Hepatic stellate cell (primary cell): ENCODE data around the gene TBXAS1.
A peak's percentile ranks its signal among the peaks of the same experiment; 100 is the strongest.

Source experiments
- DNase-seq: peaks from one replicate; pipeline ENCODE4 v3.0.0; 2011; ENCODE audit warnings: low spot score

Gene TBXAS1

DNA sequence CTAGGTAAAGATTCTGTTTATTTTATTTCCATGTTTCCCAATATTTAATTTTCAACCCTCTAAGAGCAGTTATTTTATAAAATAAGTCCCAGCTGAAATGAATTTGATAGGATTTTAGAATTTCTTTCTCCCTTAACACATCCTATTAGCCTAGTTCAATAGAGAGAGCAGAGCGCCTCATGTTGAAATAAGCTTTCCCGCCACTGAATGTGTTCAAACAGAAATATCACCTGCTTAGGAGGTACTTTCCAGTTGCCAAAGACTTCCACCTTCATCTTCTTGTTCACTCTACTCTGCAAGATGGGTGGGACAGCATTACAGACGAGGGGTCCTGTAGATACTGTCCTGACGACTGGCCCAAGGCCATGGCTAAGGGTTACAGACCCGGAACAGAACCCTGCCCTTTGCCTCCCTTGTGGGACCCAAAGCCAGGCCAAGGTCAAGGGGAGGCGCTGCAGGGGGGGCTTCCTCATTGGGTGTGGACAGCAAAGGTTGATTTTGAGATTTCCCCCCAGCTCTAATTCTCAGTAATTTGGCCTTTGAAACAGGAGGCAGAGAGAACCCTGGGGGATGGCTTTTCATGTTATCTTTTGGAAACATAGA is 171.7 kb downstream of the TBXAS1 start:
- DNase-seq, result no peak

- peak; percentile 81 for DNase-seq
These were observed 174.9 kb downstream of the TBXAS1 start for GRCh38 chr7:140003913-140004382.

DNA sequence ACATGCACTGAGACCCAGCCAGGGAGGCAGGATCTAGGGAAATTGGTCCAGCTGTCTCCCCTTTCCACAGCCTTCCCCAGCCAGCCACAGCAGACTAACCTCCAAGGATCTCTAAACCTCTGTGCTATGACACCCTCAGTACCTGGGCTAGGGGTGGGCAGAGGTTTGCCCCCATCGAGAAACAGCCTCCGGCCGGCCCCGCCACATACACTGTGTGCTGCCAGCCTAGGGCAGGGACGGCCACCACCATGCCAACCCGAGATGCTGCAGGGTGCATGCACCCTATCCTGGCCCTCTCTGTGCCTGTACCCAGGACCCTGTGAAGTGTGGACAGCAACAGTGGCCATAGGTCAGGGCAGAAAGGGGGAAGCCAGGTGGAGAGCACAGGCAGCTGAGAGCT is 175.6 kb downstream of the TBXAS1 start:
- DNase-seq, result no peak

DNA sequence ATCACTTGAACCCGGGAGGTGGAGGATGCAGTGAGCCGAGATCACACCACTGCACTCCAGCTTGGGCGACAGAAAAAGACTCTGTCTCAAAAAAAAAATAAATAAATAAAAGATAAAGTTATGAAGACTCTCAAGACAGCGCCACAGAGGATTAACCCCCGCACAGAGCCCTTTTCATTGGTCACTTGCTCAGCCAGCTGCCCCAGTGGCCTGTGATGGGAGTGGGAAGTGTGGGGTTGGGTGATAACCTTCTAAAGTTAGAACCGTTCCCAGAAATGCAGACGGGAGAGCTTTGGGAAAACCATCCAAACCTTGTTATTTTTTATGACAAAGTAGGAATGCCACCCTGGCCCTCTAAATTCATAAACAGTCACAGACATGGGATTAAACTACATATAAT is 176.3 kb downstream of the TBXAS1 start:
- no peak for DNase-seq

- DNase-seq, result peak; percentile 65
These were observed 176.9 kb downstream of the TBXAS1 start for GRCh38 chr7:140005754-140006503.

GRCh38 chr7:140006600-140006999 is 177.5 kb downstream of the TBXAS1 start:
- no peak for DNase-seq

GRCh38 chr7:140007051-140007690 is 178.1 kb downstream of the TBXAS1 start:
- no peak for DNase-seq

DNA sequence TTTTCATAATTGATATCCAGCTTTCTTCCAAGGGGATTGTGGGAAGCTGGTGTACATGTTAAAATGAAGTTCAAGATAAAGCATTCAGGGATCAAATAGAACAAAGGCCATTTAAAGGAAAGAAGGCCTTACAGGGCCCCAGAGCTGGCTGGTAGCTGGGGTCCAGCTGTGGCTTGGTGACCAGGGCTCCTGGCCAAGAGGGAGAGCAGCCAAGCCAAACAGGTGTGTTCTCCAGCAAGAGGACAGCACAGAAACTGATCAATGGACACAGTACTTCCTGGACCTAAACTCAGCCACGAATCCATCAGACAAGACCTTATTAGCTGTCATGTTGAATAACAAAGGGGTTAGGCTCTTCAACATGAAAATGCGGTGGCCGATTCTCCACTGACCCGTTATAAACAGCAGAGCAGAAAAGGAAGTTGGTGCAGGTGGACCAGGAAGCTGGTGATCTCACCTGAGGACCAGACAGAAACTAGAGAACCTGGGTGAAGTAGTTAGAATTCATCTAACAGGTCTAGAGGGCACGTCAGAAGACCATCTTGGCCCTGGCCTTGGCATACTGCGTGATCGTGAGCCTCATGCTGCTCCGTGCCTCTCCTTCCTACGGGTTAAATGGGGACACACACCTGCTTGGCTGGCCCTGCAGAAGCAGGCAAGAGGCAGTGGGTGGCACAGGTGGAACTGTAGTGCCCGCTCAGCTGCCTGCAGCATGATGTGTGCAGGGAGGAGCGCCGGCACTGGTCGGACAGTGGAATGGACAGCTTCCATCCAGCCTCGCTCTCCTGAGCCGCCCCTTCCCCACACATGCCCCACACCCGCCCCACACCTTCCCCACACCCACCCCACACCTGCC is 179.9 kb downstream of the TBXAS1 start:
- no peak for DNase-seq

DNA sequence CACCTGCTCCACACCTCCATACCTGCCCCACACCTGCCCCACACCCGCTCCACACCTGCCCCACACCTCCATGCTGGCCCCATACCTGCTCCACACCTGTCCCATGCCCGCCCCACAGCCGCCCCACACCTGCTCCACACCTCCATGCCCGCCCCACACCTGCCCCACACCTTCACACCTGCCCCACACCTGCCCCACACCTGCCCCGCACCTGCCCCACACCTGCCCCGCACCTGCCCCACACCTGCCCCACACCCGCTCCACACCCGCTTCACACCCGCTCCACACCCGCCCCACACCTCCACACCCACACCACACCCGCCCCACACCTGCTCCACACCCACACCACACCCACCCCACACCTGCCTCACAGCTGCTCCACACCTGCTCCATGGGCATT is 180.7 kb downstream of the TBXAS1 start:
- no peak for DNase-seq

DNA sequence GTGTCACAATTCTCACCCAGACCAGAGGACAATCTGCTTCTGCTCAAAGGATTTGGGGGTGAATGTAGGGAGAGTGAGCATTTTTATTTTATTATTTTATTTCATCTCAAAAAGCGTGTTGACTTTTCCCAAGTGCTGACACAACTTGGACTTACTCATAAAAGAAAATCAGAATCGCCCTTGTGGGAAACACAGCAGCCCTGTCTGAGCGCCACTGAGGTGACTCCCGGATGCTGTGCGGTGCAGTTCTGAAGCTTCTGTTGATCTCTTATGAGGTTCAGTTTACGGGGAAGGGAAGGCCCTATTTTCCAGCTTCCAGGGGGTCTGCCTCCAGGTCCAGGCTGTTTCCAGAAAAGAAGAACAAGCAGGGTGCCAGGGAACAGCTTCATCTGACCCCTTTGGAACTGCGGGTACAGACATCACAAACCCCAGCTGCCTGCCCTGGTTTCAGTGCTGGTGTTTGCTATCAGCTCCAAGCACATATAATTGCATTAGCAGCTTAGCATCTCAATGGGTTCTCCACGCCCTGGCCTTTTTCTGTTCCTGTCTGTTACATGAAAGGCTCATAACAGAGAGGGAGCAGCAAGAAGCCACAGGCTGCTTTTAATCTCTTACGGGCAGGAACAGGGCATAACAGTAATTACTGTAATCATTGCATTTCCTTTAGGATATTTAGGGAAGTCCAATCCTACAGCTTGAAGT is 181.3 kb downstream of the TBXAS1 start:
- DNase-seq, result no peak

GRCh38 chr7:140013676-140014075 is 184.6 kb downstream of the TBXAS1 start:
- DNase-seq, result no peak

- DNase-seq, result no peak
These were observed 185.1 kb downstream of the TBXAS1 start for GRCh38 chr7:140014123-140014522.

DNA sequence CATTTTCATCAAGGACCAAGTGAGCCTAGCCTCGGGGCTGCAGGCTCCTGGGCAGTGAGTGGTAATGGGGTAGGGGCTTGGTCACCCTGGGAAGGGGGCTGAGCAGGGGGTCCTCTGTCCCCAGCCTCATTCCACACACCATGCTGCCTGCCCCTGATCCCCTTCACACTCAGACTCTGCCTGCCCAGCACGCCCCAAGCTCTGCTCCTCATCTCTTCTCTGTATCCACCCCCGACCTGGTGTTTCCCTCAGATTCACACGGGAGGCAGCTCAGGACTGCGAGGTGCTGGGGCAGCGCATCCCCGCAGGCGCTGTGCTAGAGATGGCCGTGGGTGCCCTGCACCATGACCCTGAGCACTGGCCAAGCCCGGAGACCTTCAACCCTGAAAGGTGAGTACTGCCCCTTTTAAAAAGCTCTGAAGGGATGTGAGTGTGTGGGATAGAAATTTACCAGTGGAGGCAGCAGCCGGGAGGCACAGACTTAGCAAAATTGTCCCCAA is 186.5 kb downstream of the TBXAS1 start:
- DNase-seq, result no peak

- DNase-seq, result no peak
These were observed 187.5 kb downstream of the TBXAS1 start for GRCh38 chr7:140016540-140016939.

DNA sequence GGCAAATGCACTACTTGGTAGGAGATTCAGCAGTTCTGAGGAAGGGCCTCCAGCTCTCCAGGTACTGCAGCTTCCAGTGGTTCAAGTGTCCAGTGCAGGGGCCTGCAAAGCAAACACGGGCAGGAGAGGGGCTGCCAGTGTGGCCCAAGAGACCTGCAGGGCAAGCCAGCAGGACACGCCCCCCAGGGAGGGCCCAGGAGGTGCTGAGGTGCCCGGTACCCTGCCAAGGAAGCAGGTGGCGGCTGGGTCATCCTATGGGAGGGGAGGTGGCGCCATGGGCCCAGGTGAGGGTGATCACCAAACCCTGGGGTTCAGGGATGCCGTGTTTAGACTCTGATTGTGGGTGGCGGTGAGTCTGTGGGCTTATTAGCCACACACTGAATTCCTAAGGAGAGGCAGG is 188.0 kb downstream of the TBXAS1 start:
- no peak for DNase-seq

GRCh38 chr7:140017543-140017942 is 188.5 kb downstream of the TBXAS1 start:
- DNase-seq, result no peak

- no peak for DNase-seq
These were observed 189.3 kb downstream of the TBXAS1 start for GRCh38 chr7:140018125-140019043.

DNA sequence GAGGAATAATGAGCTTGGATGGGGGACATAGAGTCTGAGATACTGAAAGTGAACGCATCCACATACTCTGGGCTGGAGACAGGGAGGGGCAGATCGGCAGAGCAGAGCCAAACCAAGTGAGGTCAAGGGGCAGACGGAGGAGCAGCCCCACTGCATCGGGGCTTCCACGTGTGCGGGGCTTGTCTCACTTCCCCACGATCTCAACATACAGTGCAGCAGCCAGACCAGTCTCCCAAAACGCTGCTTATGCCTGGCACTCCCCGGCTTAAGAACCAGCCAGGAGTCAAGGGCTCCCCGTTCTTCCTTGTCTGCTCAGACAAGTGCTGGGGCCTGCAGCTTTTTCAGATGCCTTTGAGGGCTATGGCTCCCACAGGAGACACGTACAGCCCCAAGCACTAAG is 190.1 kb downstream of the TBXAS1 start:
- no peak for DNase-seq

GRCh38 chr7:140019606-140020005 is 190.5 kb downstream of the TBXAS1 start:
- DNase-seq, result no peak

- DNase-seq, result no peak
These were observed 192.5 kb downstream of the TBXAS1 start for GRCh38 chr7:140021603-140022002.
